Neural cell (in vitro differentiated cells): ENCODE measurements around the gene RNF123. TPM values are rescaled to one million over a fixed set of nuclear protein-coding genes. Genes with fewer than 3 reads are reported as not detected.

Source experiments
- H2AFZ ChIP-seq: fragments of 200-600, 300-800 bp; sonication (generic), shearing (Covaris generic); 2 replicates; pipeline ENCODE4 v1.6.0; 2014; ENCODE audit warnings: low read depth, mild to moderate bottlenecking, antibody characterized with exemption, low read length, moderate library complexity
- H3F3A ChIP-seq: fragments of 200-600 bp; shearing (Covaris generic); 2 replicates; pipeline ENCODE4 v1.6.1; 2016; ENCODE audit warnings: mild to moderate bottlenecking, moderate library complexity, mixed read lengths, antibody characterized with exemption, low read length; ENCODE audit not compliant: insufficient read depth, poor library complexity, severe bottlenecking
- H3K27ac ChIP-seq: fragments of 200-600, 300-800 bp; sonication (generic), shearing (Covaris generic); 2 replicates; pipeline ENCODE4 v1.5.1; 2014; ENCODE audit warnings: mild to moderate bottlenecking, low read length, moderate library complexity
- H3K27me3 ChIP-seq: fragments of 300-800, 200-600 bp; sonication (generic), shearing (Covaris generic); 2 replicates; pipeline ENCODE4 v1.6.0; 2014; ENCODE audit warnings: mild to moderate bottlenecking, low read depth, low read length, moderate library complexity; ENCODE audit not compliant: insufficient read depth
- H3K36me3 ChIP-seq: fragments of 300-800, 200-600 bp; sonication (generic), shearing (Covaris generic); 2 replicates; pipeline ENCODE4 v1.5.1; 2014; ENCODE audit warnings: mild to moderate bottlenecking, antibody characterized with exemption, low read length, moderate library complexity; ENCODE audit not compliant: insufficient read depth
- H3K4me2 ChIP-seq: fragments of 300-800, 200-600 bp; sonication (generic), shearing (Covaris generic); 2 replicates; pipeline ENCODE4 v1.6.0; 2014; ENCODE audit warnings: mild to moderate bottlenecking, low read length
- H3K4me3 ChIP-seq: fragments of 300-800, 200-600 bp; sonication (generic), shearing (Covaris generic); 2 replicates; pipeline ENCODE4 v1.5.1; 2014; ENCODE audit warnings: mild to moderate bottlenecking, low read length, moderate library complexity
- H3K79me2 ChIP-seq: fragments of 200-600 bp; shearing (Covaris generic); replicated peaks from 2 replicates; pipeline ENCODE4 v1.6.0; 2014; ENCODE audit warnings: mild to moderate bottlenecking, low read length, moderate library complexity; ENCODE audit not compliant: insufficient read depth
- H3K9ac ChIP-seq: fragments of 300-800, 200-600 bp; sonication (generic), shearing (Covaris generic); 2 replicates; pipeline ENCODE4 v1.6.1; 2016; ENCODE audit warnings: mild to moderate bottlenecking, low read length, mixed read lengths
- H3K9me2 ChIP-seq: fragments of 200-600 bp; shearing (Covaris generic); 2 replicates; pipeline ENCODE4 v1.6.1; 2016; ENCODE audit warnings: mild to moderate bottlenecking, low read length, mixed read lengths; ENCODE audit not compliant: insufficient read depth
- H3K9me3 ChIP-seq: fragments of 200-600, 300-800 bp; sonication (generic), shearing (Covaris generic); 2 replicates; pipeline ENCODE4 v1.6.1; 2016; ENCODE audit warnings: mild to moderate bottlenecking, mixed run types, low read length, moderate library complexity, mixed read lengths
- H4K20me1 ChIP-seq: fragments of 200-600 bp; shearing (Covaris generic); 2 replicates; pipeline ENCODE4 v1.6.1; 2016; ENCODE audit warnings: mild to moderate bottlenecking, mixed run types; ENCODE audit not compliant: insufficient read depth
- CTCF ChIP-seq: fragments of 450-650 bp; IDR thresholded peaks from 2 replicates; pipeline ENCODE4 v1.5.1; 2014; ENCODE audit warnings: antibody characterized with exemption, mild to moderate bottlenecking, moderate library complexity; ENCODE audit not compliant: poor library complexity, severe bottlenecking
- EP300 ChIP-seq: fragments of 450-650 bp; conservative IDR thresholded peaks from 2 replicates; pipeline ENCODE4 v1.6.1; 2014; ENCODE audit warnings: antibody characterized with exemption, mild to moderate bottlenecking, moderate library complexity; ENCODE audit not compliant: poor library complexity, severe bottlenecking
- EZH2 ChIP-seq: fragments of 200-600, 300-800 bp; shearing (Covaris generic), sonication (generic); IDR thresholded peaks from 2 replicates; pipeline ENCODE4 v1.6.1; 2014; ENCODE audit warnings: antibody characterized with exemption, low read length, borderline replicate concordance, mild to moderate bottlenecking; ENCODE audit not compliant: insufficient read depth, poor library complexity, severe bottlenecking
- MXI1 ChIP-seq: fragments of 450-650 bp; conservative IDR thresholded peaks from 2 replicates; pipeline ENCODE4 v1.6.1; 2014; ENCODE audit warnings: antibody characterized with exemption, mild to moderate bottlenecking; ENCODE audit not compliant: poor library complexity, severe bottlenecking
- POLR2AphosphoS5 ChIP-seq: IDR thresholded peaks from 2 replicates; pipeline ENCODE4 v1.6.1; 2012
- RAD21 ChIP-seq: fragments of 450-650 bp; conservative IDR thresholded peaks from 2 replicates; pipeline ENCODE4 v1.6.1; 2014; ENCODE audit warnings: antibody characterized with exemption, mild to moderate bottlenecking, moderate library complexity
- REST ChIP-seq: IDR thresholded peaks from 2 replicates; pipeline ENCODE4 v1.6.1; 2012; ENCODE audit warnings: borderline replicate concordance
- SMC3 ChIP-seq: fragments of 450-650 bp; conservative IDR thresholded peaks from 2 replicates; pipeline ENCODE4 v1.6.1; 2014; ENCODE audit warnings: antibody characterized with exemption, mild to moderate bottlenecking, moderate library complexity; ENCODE audit not compliant: poor library complexity
- TAF1 ChIP-seq: IDR thresholded peaks from 2 replicates; pipeline ENCODE4 v1.6.1; 2012; ENCODE audit warnings: low read depth
- polyA plus RNA-seq: library from polyadenylated mRNA; depleted of rRNA; stranded (reverse); fragments of >200 nt; gene quantifications from 2 replicates; pipeline ENCODE4 v1.2.3, GENCODE V29; 2014

Gene RNF123
- polyA plus RNA-seq, 1 donor from 2014 or later: 27.4 TPM

GRCh38 chr3:49670940-49671290 lies 18.4 kb upstream of the RNF123 start:
- Histone ChIP-seq H3F3A (no peaks in the 10 kb centered on the region), H3K36me3 (no peaks in the 10 kb centered on the region), H4K20me1 (no peaks in the 10 kb centered on the region), H2AFZ (no peak overlapping the region), H3K4me2 (no peak overlapping the region), H3K9me3 (no peaks in the 10 kb centered on the region), H3K79me2 (peaks cover 7% of the 10 kb centered on the region), H3K9me2 (no peaks in the 10 kb centered on the region), H3K9ac (no peak overlapping the region), H3K4me3 (no peak overlapping the region), H3K27ac (no peak overlapping the region), H3K27me3 (no peaks in the 10 kb centered on the region)
- TF ChIP-seq REST (no peak), SMC3 (no peak), EZH2 (no peak), RAD21 (no peak), POLR2AphosphoS5 (no peak), CTCF (no peak), EP300 (no peak), MXI1 (no peak), TAF1 (no peak)

- no peaks in the 10 kb centered on the region for H3F3A ChIP-seq
- no peaks in the 10 kb centered on the region for H3K9me2 ChIP-seq
- peaks cover 7% of the 10 kb centered on the region for H3K79me2 ChIP-seq
- TF ChIP-seq MXI1: no peak
- no peak for TF ChIP-seq EP300
- TF ChIP-seq EZH2: no peak
- TF ChIP-seq CTCF: peak; percentile 85
- peak; percentile 79 for TF ChIP-seq RAD21
- TF ChIP-seq SMC3: peak; percentile 93
- H3K4me3 ChIP-seq: no peak overlapping the region
- no peak overlapping the region for H3K27ac ChIP-seq
- no peaks in the 10 kb centered on the region for H3K27me3 ChIP-seq
- no peak overlapping the region for H3K4me2 ChIP-seq
- no peak overlapping the region for H2AFZ ChIP-seq
- H3K9ac ChIP-seq: no peak overlapping the region
- no peaks in the 10 kb centered on the region for H3K9me3 ChIP-seq
- no peaks in the 10 kb centered on the region for H3K36me3 ChIP-seq
- H4K20me1 ChIP-seq: no peaks in the 10 kb centered on the region
Observed at GRCh38 chr3:49671291-49672288, 17.8 kb upstream of the RNF123 start.
